ENCODE data around the gene HPX. TPM values are rescaled to one million over a fixed set of nuclear protein-coding genes. Genes with fewer than 3 reads are reported as not detected.
"Not testable (repeated sequence)": the region's sequence is repeated elsewhere in the genome, so short reads cannot be mapped to it uniquely, and the experiment has no call there.

HPX gene
- total RNA-seq, 1 donor from 2014 or later = not detected

DNA sequence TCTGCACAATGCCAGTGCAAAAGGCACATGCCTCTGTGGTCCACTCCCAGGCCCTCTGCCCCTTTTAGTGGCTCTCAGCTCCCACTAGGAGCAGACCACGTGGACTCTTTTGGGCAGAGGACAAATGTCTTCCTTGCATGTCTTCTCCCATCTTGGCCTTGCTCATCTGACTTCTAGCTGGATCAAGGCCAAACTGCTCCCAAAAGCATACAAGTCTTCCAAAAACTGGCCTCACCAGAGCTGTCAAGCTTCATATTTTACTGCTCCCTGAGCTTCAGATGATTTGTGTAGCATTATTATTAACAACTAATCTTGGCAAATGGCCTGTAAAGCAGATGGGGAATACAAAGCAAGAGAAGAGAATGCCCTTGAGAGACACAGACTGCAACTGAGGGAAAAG, 43.6 kb downstream of the HPX start:
- ATAC-seq = no peak

DNA sequence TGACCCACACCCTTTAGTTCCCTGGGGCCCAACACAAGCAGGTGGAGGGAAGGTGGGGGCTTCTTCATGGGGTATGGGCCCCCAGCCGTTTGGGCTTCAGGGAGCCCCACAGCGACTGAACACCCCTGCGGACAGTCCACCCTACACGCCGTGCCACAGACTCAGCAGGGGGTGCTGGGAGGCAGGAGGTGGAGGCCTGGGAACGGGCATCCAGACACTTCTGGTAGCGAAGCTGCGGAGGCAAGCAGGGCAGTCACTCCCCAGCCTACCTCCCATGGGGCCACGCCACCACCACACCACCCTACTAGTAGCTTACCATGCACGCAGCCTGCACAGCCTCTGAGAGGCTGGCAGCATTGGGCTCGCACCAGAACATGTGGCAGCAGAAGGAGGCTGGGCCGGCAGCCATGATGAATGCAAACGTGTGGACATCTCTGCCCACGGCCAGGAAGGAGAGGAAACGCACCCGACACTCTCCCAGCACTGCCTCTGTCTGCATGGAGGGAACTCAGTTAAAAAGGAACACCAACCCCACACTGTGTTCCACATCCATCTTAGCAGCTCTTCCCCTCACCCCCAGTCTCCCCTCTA, 45.2 kb downstream of the HPX start:
- no peak for ATAC-seq
- intact Hi-C loops (cut with micrococcal nuclease) = no loop called here
- no peak for DNase-seq

More for the DNA sequence above, 43.6 kb downstream of the HPX start:
- no peak for DNase-seq
- intact Hi-C loops (cut with micrococcal nuclease) = no loop called here

DNA sequence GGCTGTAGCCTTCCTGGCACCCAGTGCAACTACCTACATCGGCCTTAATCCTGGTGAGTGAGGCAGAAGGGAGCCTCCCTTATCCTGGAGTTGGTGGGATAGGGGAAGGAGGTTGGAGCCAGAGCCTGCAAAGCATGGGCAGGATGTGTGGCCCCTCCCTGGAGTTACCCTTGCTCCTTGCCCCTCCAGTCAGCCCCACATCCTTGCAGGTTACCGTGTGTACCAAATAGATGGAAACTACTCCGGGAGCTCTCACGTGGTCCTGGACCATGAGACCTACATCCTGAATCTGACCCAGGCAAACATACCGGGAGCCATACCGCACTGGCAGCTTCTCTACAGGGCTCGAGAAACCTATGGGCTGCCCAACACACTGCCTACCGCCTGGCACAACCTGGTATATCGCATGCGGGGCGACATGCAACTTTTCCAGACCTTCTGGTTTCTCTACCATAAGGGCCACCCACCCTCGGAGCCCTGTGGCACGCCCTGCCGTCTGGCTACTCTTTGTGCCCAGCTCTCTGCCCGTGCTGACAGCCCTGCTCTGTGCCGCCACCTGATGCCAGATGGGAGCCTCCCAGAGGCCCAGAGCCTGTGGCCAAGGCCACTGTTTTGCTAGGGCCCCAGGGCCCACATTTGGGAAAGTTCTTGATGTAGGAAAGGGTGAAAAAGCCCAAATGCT, 46.7 kb downstream of the HPX start:
- no peak for DNase-seq
- no peak for ATAC-seq
- intact Hi-C loops (cut with micrococcal nuclease) = no loop called here

DNA sequence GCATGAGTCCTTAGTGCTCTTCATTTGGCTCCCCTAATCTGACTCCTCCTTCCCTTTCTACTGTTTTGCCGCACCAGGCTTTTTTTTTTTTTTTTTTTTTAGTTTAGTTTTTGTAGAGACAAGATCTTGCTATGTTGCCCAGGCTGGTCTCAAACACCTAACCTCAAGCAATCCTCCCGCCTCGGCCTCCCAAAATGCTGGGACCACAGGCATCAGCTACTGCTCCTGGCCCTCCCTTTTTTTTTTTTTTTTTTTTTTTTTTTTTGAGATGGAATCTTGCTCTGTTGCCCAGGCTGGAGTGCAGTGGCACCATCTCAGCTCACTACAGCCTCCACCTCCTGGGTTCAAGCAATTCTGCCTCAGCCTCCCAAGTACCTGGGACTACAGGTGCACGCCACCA, 48.5 kb downstream of the HPX start:
- ATAC-seq; DNase-seq; intact Hi-C loops (cut with micrococcal nuclease): not testable (repeated sequence)

DNA sequence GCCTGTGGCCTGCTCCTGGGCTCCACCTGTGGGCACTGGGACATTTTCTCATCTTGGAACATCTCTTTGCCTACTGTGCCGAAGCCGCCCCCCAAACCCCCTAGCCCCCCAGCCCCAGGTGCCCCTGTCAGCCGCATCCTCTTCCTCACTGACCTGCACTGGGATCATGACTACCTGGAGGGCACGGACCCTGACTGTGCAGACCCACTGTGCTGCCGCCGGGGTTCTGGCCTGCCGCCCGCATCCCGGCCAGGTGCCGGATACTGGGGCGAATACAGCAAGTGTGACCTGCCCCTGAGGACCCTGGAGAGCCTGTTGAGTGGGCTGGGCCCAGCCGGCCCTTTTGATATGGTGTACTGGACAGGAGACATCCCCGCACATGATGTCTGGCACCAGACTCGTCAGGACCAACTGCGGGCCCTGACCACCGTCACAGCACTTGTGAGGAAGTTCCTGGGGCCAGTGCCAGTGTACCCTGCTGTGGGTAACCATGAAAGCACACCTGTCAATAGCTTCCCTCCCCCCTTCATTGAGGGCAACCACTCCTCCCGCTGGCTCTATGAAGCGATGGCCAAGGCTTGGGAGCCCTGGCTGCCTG, 49.2 kb downstream of the HPX start:
- peak; percentile 37 for DNase-seq
- no peak for ATAC-seq
- intact Hi-C loops (cut with micrococcal nuclease) = no loop called here

DNA sequence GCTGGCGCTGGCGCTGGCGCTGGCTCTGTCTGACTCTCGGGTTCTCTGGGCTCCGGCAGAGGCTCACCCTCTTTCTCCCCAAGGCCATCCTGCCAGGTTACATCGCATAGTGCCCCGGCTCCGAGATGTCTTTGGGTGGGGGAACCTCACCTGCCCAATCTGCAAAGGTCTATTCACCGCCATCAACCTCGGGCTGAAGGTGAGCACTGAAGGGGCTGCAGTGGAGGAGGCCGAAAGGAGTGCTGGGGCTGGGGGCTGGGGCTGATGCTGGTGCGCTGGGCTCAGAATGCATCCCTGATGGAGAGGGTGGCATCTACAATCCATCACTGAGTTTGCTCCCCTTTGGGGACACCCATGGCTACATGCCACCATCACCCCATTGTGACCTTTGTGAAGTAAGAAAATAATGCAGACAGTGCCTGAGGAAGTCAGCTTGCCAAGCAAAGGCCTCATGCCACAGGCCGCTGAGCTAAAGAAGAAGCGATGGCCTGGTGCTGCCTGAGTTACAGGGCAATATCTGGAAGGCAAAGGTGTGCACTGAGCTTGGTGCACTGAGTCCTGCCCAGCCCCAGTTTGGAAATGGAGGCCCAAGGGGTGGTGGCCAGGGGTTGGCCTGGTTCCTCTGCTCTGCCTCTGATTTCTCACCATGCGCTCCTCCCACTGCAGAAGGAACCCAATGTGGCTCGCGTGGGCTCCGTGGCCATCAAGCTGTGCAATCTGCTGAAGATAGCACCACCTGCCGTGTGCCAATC, 49.9 kb downstream of the HPX start:
- DNase-seq (no peak), ATAC-seq (peak; percentile 0)
- intact Hi-C loops (cut with micrococcal nuclease) = no loop called here

DNA sequence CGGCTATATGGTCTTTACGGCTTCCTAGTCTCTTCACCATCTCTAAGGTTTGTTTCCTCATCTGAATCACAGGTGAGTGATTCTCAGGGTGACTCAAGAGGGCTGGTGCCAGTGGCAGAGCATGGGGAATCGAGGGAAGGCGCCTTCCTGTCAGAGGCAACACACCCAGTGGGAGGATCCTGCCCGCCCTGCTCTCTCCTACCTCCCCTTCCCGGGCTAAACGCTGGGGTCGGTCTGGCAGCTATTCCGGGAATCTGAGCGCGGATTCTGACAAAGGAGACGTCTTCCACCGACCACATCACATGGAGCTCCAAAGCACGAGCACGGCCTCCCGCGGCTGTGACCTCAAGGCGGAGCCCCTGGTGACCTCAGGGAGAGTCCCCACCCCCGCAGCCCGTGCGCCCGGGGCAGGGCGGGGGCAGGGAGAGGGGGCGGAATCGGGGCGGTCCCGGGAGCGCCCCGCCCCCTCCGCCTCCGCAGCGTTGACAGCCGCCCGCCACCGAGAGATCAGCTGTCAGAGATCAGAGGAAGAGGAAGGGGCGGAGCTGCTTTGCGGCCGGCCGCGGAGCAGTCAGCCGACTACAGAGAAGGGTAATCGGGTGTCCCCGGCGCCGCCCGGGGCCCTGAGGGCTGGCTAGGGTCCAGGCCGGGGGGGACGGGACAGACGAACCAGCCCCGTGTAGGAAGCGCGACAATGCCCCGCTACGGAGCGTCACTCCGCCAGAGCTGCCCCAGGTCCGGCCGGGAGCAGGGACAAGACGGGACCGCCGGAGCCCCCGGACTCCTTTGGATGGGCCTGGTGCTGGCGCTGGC, 50.7 kb downstream of the HPX start, which contains the start of gene SMPD1:
Gene SMPD1, plus strand, starts transcription at position 570 of the 813 bp plus-strand sequence. Its CDS starts 125 bp downstream, at position 695.
- ATAC-seq = peak; percentile 98
- intact Hi-C loops (cut with micrococcal nuclease) = loop anchor here (10.0 kb wide), 1 partner anchor 315 kb away; no protein-coding TSS in a partner anchor
- DNase-seq = peak; percentile 97

DNA sequence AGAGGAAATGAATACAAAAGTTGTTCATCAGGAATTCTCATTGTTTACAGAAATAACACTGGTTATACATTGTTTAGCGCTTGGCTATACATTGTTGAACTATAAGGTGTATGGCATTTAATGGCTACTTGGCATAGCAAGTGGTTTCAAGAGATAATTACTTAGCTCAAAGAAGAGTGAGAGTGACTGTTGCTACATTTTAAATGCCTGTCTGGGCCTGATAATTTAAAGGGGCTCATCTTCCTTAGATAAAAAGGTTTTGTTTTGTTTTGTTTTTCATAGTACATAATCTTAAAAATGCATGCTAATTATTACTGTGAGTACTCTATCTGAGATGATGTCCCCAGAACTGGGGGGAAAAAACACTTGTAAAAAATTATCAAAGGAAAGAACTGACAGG, 52.0 kb downstream of the HPX start:
- intact Hi-C loops (cut with micrococcal nuclease) = loop anchor here (10.0 kb wide), 1 partner anchor 316 kb away; no protein-coding TSS in a partner anchor
- ATAC-seq (no peak), DNase-seq (no peak)

DNA sequence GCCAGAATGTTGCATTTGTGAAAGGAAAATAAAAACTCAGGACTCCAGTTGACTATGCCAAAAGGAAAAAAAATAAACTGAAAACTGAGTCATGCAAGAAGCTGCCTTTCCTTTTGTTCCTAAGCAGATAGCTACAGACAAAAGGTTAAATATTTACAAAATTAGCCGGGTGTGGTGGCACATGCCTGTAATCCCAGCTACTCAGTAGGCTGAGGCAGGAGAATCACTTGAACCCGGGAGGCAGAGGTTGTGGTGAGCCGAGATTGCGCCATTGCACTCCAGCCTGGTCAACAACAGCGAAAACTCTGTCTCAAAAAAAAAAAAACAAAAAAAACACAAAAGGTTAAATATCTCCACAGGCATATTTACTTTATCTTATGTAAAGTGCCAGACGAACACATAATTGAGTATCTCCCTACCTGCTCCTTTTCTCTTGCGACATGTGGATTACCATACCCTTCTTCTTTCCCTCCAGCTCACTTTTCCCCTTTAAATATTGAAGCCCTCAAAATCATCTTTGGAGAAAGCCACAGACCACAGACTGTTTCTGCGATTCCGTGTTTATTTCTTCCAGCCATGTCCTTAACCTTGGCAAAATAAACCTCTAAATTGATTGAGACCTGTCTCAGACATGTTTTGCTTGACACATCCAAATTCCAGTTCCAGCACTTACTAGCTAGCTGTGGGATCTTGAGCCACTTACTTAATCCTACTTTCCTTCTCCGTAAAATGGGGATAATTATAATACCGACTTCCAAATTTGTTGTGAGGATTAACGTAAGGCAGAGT, 52.8 kb downstream of the HPX start:
- no peak for ATAC-seq

DNA sequence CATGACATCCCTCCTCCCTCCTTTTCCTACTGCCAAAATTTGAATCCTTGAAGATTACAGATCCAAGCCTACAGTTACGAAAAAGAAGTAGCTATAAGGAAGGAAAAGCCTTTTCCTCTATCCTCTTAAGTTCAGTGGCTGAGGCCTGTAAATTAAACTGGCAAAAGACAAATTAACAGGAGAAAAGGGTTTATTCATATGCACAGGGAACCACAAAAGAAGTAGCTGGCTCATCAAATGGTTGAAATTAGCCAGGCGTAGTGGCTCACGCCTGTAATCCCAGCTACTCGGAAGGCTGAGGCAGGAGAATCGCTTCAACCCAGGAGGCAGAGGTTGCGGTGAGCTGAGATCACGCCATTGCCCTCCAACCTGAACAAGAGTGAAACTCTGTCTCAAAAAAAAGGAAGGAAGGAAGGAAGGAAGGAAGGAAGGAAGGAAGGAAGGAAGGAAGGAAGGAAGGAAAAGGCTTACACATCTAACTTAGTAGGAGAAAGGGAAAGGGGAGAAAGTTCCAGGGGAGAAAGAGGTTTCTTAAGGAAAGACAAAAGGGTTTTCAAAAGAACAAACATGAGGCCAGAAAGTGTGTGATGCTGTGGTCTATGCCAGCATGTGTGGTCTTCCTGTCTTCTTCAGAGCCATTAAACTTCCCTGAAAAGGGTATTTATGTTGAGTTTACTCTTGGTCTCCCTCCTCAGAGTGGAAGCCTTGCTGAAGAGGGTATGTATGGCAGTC, 55.6 kb downstream of the HPX start:
- ATAC-seq (no peak), DNase-seq (no peak)
- intact Hi-C loops (cut with micrococcal nuclease) = loop anchor here (10.0 kb wide), 1 partner anchor 320 kb away; no protein-coding TSS in a partner anchor

More for the DNA sequence above, 52.8 kb downstream of the HPX start:
- intact Hi-C loops (cut with micrococcal nuclease) = loop anchor here (10.0 kb wide), 1 partner anchor 317 kb away; no protein-coding TSS in a partner anchor
- no peak for DNase-seq

Other genes with a start within 250 kb of the HPX start
- gene OR52W1, start 241.8 kb downstream of the HPX start, total RNA-seq = not detected
- not detected for gene C11orf42, start 235.4 kb downstream of the HPX start, total RNA-seq
- gene FHIP1B, start 206.4 kb downstream of the HPX start, total RNA-seq = 16.3 TPM
- not detected for gene CNGA4, start 201.9 kb downstream of the HPX start, total RNA-seq
- not detected for gene CCKBR, start 181.1 kb downstream of the HPX start, total RNA-seq
- 31.1 TPM for gene CAVIN3, start 120.5 kb downstream of the HPX start, total RNA-seq
- 60.9 TPM for gene SMPD1, start 50.5 kb downstream of the HPX start, total RNA-seq
- 87.6 TPM for gene APBB1, start 21.9 kb downstream of the HPX start, total RNA-seq
- gene TRIM3, start 33.0 kb upstream of the HPX start, total RNA-seq = 14.4 TPM
- gene ARFIP2, start 40.3 kb upstream of the HPX start, total RNA-seq = 15.2 TPM
- gene TIMM10B, start 40.5 kb upstream of the HPX start, total RNA-seq = 17.9 TPM
- 5.5 TPM for gene DNHD1, start 56.3 kb upstream of the HPX start, total RNA-seq
- 22.1 TPM for gene RRP8, start 162.6 kb upstream of the HPX start, total RNA-seq
- 210 TPM for gene ILK, start 162.8 kb upstream of the HPX start, total RNA-seq
- 89.4 TPM for gene TAF10, start 171.2 kb upstream of the HPX start, total RNA-seq
- 77.7 TPM for gene TPP1, start 178.4 kb upstream of the HPX start, total RNA-seq
- 8.8 TPM for gene DCHS1, start 214.8 kb upstream of the HPX start, total RNA-seq
- 49.7 TPM for gene MRPL17, start 242.4 kb upstream of the HPX start, total RNA-seq

Measured in left ventricle myocardium superior (tissue), 1 donor.